NCI-H524 treated with DMSO at 0.1 percent for 48 hours (cell line): ENCODE data around the gene EMILIN3.

Experiments
- DNase-seq: peaks from one replicate; lab custom pipeline; 2025; lab: John Stamatoyannopoulos, UW

The EMILIN3 gene

DNA sequence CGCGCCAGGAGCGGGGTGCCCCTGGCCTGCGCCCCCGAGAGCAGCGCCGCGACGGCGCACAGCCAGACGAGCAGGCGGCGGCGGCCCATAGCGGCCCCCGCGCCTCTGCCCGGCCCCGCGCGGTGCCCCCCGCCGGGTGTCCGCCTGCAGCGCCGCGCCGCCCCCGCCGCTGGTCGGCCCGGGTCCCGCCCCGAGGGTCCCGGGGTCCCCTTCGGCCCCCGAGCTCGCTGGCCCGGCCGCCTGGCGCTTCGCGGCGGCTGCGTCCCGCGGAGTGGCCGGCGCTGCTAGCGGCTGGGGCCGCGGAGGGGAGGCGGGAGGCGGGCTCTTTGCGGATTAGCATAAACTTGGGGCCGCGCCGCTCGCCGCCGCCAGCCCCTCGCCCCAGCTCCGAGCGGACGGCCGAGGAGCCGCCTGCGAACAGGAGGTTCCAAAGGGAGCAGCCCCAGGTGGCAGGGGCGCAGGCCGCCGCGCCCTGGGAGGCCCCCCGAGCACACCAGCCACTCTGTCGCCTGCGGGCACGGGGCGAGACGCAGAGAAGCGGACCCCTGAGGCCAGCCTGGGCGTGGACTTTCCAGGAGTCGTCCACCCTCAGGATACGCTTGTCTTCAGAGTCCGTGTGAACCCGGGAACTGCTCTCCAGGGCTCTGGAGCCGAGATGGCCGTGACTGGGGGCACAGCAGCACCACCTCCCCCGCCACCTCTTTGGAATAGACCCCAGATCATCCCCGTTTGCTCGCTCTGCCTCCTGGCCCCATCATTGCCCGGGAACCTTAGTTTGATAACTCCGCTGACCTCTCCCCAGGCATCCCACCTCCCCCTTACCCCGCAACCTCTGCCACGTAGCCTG, at the start of gene EMILIN3:
TSS of gene EMILIN3 (minus strand) at position 273 of the 847 bp plus-strand sequence. CDS start at position 89, 184 bp downstream.
- no peak for DNase-seq

- no peak for DNase-seq
Observed at GRCh38 chr20:41415191-41415590, 48.6 kb upstream of the EMILIN3 start.

DNA sequence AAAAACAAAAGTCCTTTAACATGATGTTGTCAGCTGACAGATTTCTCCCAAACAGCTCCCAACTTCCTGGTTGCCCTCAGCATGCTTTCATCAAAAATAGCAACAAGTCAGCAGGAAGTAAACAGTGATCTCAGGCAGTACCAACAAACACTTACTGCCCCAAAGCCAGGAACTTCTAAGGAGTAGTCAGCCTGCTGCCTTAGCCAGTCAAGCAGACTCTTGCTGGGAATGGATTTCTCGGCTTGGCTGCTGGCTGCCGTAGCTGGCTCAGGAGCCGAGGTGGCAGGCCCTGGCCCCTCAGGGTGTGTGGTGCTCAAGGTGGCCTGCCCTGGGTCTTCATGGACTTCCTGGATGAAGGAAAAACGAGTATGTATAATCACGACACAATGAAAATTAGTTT, 46.6 kb upstream of the EMILIN3 start:
- no peak for DNase-seq

- no peak for DNase-seq
Observed at GRCh38 chr20:41412324-41413120, 45.9 kb upstream of the EMILIN3 start.

DNA sequence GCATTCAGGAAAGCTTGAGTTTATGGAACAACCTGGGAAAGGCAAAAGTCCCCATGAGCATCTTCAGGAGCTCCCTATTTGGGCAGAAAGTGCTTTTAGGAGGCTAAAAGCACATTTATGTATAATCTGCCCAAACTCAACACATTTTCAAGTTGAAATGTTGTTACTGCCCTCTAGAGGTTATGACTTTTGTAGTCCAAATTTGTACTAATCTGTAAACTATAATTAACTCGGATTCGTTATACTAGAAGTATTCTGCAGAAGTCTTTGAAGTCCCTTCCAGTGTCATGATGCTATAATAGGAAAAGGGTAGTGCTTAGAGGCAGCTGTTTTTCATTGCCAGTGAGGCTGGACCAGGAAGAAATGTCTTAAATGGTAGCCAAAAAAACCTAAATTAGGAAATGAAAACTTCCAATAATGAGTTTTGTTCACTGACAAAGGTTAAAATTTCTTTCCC, 44.8 kb upstream of the EMILIN3 start:
- no peak for DNase-seq

DNA sequence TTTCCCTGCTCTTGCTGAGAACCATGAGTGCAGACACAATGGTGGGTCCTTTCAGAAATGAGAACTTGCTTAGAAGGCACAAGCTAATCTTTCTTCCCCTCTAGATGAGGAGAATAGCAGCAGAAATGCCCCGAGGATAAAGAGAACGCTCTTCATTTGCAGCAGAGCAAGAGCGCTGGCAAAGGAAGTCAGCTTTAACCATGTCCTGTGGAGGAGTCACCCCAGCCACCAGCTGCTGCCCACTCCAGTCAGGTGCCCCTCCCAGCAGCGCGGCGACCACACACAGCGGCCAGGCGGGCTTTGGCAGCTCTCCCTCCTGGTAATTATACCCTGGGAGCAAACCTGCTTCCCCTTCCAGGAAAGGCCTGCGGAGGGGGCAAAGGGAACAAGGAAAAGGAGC, 42.4 kb upstream of the EMILIN3 start:
- peak; percentile 35 for DNase-seq

- DNase-seq: no peak
Observed at GRCh38 chr20:41408156-41408794, 41.7 kb upstream of the EMILIN3 start.

DNA sequence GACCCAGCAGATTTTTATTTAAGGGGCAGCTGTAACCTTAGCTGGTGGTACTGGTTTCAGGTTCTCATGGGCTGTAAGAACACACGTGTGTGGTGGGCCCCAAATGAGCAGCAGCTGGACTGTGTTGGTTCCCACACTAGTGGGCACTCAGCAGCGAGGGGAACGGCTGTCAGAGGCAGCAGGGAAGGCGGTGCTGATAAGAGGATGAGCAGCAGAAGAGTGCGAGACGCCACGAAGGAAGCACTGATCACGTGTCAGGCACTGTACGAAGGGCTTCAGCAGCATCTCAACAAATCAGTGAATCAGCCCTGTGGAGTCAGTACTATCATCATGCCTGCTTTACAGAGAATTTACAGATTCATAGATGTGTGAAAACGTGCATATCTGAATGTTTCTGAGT, 41.0 kb upstream of the EMILIN3 start:
- peak; percentile 29 for DNase-seq

GRCh38 chr20:41406896-41407444, 40.4 kb upstream of the EMILIN3 start:
- DNase-seq: no peak

- DNase-seq: no peak
Observed at GRCh38 chr20:41406353-41406752, 39.7 kb upstream of the EMILIN3 start.

GRCh38 chr20:41405436-41405835, 38.8 kb upstream of the EMILIN3 start:
- DNase-seq: no peak

- DNase-seq: no peak
Observed at GRCh38 chr20:41403604-41404003, 37.0 kb upstream of the EMILIN3 start.

DNA sequence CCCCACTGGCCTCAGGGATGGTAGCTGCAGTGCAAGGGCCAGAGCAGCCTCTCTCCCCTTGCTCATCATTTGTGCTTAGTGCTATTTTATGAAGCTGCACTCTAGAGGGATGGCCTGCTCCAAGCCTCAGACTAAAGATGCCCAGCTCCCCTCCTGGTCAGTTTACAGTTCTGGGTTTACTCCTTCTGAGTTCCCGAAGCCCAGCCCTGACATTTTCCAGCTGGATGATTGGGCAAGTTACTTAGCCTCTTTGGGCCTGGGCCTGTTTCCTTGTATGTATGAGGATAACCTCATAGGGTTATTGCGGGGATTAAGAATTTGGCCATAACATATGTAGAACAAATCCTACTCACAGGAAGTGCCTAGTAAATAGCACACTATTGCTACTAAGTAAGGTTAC, 31.8 kb upstream of the EMILIN3 start:
- no peak for DNase-seq

DNA sequence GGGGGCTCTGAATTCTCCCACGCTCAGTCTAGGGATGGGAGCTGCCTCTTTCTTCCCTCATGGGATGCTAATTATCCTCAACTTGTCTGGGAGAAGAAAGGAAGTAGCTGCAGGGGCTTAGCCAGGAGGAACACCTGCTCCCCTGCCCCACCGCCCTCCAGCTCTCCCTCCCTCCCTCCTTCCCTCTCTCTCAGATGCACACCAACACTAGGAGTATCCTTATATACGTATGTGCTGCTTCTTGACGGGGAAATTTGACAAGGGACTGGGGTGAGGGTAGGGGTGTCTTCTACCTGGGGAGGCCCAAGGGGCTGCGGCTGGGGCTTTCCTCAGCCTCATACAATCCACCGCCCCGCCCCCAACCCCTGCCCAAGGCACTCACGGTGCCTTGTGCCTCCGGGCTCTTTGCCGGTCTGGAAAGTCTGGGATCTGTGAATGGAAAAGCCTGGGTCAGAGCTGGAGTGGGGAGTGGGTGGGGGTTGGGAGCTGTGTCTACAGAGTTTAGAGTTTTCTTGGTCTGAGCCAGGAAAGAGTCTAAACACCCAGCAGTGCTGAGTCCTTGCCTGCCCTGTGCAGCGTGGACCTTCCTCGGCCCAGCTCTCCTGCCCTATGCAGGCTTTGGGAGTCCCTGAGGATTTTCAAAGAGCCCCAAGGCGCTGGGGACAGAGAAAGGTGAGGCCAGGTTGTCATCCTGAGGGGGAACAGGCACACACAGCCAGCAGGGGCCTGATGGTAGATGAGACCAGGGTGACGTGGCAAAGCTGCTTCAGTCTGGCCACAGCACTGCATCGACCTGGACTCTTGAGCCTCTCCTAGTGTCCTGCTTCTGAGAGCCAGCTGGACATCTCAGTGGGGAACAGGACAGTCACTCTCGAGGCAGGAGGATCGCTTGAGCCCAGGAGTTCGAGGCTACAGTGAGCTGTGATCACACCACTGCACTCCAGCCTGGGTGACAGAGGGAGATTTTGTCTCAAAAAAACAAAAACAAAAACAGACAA, 29.3 kb upstream of the EMILIN3 start:
- DNase-seq: peak; percentile 13

DNA sequence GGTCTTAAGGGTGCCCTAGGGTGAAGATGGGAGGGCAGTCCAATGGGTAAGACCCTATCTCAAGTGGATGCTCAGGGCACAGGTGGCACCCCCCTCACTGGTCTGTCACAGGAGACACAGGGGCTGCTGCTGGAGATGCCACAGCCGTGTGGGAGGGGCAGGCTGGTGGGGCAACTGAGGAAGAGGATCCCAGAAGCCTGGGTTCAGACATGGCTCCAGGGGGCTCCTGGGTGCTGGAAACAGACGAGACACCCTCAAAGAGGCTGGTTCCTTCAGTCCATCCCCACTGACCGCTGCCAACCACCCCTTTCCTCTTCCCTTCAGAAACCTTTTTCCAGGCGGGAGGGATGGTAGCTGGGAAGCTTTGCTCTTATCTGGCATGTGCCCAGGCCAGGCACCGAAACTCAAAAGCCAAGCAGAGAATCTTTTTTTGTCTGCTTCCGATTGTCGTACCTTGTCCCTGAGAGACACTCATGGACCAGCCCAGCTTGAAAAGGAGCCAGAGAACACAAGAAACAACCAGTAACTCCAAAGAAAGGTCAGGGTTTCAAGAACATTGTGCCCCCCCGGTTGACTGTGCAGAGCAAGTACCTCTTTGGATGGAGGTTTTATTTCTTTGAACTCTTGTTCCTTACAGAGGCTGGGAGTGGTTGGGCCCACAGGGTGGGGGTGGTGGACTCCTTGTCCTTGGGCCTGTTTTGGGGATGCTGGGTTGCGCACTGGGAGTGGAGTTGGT, 28.5 kb upstream of the EMILIN3 start:
- DNase-seq: no peak

GRCh38 chr20:41394081-41394480, 27.5 kb upstream of the EMILIN3 start:
- no peak for DNase-seq

DNA sequence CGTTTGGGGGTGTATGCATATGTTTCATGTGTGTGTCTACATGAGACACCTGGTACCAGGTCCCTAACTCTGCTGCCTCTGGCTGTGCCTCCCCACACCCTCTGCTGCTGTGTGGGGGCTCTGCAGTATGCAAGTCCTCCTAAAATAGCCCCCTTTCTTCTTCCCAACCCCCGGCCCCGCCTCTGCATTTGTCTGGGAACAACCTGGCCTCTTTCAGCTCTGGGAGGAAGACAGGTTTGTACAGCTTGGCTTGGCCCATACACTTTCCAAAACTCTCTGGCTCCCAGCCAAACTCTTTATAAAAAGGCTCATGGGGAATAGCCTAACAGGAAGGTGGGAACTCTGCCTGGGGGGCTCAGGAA, 27.1 kb upstream of the EMILIN3 start:
- DNase-seq: no peak

DNA sequence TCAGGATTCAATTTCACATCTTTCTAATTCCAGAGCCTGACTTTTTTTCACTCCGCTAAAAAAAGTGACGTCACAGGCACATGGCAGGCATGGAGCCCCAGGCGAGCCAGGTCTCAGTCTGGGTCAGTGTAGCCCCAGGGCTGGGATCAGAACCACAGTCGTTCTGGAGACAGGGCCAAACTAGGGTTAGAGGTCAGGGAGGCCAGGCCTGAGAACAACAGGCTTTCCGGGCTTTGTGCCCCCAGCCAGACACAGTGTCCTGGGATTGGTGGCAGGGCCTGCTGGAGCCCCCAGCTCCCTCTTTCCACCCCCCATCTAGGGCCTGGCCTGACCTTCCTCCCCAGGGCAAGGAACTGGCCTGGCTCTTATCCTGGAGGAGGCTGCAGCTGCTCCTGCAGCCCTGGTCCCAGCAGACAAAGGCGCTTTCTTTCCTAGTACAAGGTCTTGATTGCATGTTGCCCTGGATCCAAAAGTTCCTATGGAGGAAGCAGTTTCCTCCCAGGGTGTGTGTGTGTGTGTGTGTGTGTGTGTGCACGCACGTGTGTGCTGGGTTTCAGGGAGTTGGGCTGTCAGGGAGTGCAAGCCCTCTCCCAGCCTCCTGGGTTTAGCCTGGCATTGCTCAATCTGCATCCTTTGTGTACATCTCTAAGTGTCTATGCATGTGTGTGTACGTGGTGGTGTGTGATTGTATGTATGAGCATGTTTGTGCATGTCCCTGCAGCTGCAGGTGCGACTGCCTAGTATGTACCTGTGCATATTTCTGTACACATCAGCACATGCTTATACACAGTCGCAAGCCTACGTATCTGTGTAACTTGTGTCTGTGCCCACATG, 26.5 kb upstream of the EMILIN3 start:
- DNase-seq: no peak

DNA sequence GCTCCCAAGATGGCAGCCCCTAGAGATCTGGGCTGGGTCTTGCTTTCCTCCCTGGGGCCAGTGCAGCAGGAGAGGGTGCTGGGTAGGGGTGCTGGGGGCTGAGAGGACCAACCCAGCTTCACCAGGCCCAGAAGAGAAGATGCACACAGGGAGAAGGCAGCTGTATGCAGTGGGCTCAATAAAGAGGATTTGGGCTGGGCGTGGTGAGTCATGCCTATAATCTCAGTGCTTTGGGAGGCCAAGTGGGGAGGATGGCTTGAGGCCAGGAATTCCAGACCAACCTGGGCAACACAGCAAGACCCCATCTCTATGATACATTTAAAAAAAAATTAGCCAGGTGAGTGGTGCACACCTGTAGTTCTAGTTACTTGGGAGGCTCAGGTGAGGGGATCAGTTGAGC, 25.7 kb upstream of the EMILIN3 start:
- no peak for DNase-seq
